ENCODE measurements around the gene MRAP. TPM values are rescaled to one million over a fixed set of nuclear protein-coding genes. Genes with fewer than 3 reads are reported as not detected.

The MRAP gene
- total RNA-seq, 1 donor from 2014 or later: not detected

Other genes starting within 250 kb of the MRAP start
- gene MIS18A, start 19.8 kb upstream of the MRAP start, total RNA-seq: 6.8 and 7.7 TPM in 2 replicates
- 18.1 and 22.2 TPM in 2 replicates for gene URB1, start 94.2 kb downstream of the MRAP start, total RNA-seq
- 0.20 and 0.38 TPM in 2 replicates for gene EVA1C, start 113.9 kb downstream of the MRAP start, total RNA-seq

All from activated B cell treated with CpG ODN at 0.5 μM for 24 hours (primary cell).